K562 (cell line): Measurements from ENCODE around the gene ACHE. TPM values are rescaled to one million over a fixed set of nuclear protein-coding genes. Genes with fewer than 3 reads are reported as not detected.

Experiments
- CBX1 ChIP-seq: sonication (generic); IDR thresholded peaks from 2 replicates; pipeline ENCODE4 v1.6.1; 2016; ENCODE audit warnings: antibody characterized with exemption, low read depth, mild to moderate bottlenecking
- CREB1 ChIP-seq, 2 experiments: sonication (generic) in 1 of 2; formaldehyde crosslinking in 1 of 2; IDR thresholded peaks; 2 replicates each; pipeline versions ENCODE4 v1.6.1 to v1.8.0; 2012 to 2022; ENCODE audit warnings: inconsistent platforms in 1 of 2, mild to moderate bottlenecking in 1 of 2, missing genetic modification reagents in 1 of 2, moderate library complexity in 1 of 2
- CREM ChIP-seq: IDR thresholded peaks from 2 replicates; pipeline ENCODE4 v1.6.1; 2014; ENCODE audit warnings: antibody characterized with exemption, low read depth
- EP400 ChIP-seq: fragments of 450-650 bp; IDR thresholded peaks from 2 replicates; pipeline ENCODE4 v1.6.1; 2017; ENCODE audit warnings: antibody characterized with exemption, mild to moderate bottlenecking, moderate library complexity
- GABPB2 ChIP-seq: fragments of 250-450 bp; sonication (Bioruptor Pico); conservative IDR thresholded peaks from 2 replicates; pipeline ENCODE4 v1.5.1; 2021; ENCODE audit warnings: mild to moderate bottlenecking
- RAD51 ChIP-seq: fragments of 450-650 bp; IDR thresholded peaks from 2 replicates; pipeline ENCODE4 v1.7.1; 2016; ENCODE audit warnings: low read depth, mild to moderate bottlenecking, borderline replicate concordance
- RBBP5 ChIP-seq: fragments of 200-600 bp; sonication (generic); IDR thresholded peaks from 2 replicates; pipeline ENCODE4 v1.6.1; 2012; ENCODE audit warnings: borderline replicate concordance, mild to moderate bottlenecking, low read length, control low read depth, inconsistent platforms; ENCODE audit not compliant: insufficient read depth, poor library complexity, severe bottlenecking
- SAP30 ChIP-seq: fragments of 200-600 bp; sonication (generic); IDR thresholded peaks from 2 replicates; pipeline ENCODE4 v1.6.1; 2012; ENCODE audit warnings: borderline replicate concordance, low read depth, mild to moderate bottlenecking, moderate library complexity, low read length, control low read depth, inconsistent platforms; ENCODE audit not compliant: insufficient read depth, poor library complexity, severe bottlenecking
- TFAM ChIP-seq: fragments of 250-450 bp; sonication (Bioruptor Pico); conservative IDR thresholded peaks from 2 replicates; pipeline ENCODE4 v1.5.0; 2021; ENCODE audit warnings: mild to moderate bottlenecking, moderate library complexity
- ZNF197 ChIP-seq: fragments of 200-800 bp; sonication (Bioruptor generic); IDR thresholded peaks from 2 replicates; pipeline ENCODE4 v1.6.1; 2016; ENCODE audit warnings: low read depth, missing genetic modification characterization, missing compliant biosample characterization
- polyA plus RNA-seq, 8 experiments: library from polyadenylated mRNA; depleted of rRNA in 4 of 8; stranded (reverse) in 5 of 8; unstranded in 3 of 8; fragments of >200 nt; fragmentation: Nextera tagmentation in 2 of 8; fragmentation: Illumina TruSeq in 1 of 8; extraction: Ambion mirVana in 2 of 8; extraction: Trizol in 1 of 8; gene quantifications; 2 replicates each; pipeline versions ENCODE4 v1.2.1 to v1.2.3, GENCODE V29; 2011 to 2014; ENCODE audit warnings: inconsistent platforms in 1 of 8, missing spikeins in 1 of 8
- total RNA-seq, 7 experiments: library from RNA; depleted of rRNA in 6 of 7; stranded (reverse); fragments of >200 nt in 6 of 7; fragmentation: Illumina TruSeq in 2 of 7; extraction: Trizol in 2 of 7; gene quantifications; 2 replicates each; pipeline versions ENCODE4 v1.2.1 to v1.2.3, GENCODE V29; 2011 to 2021; ENCODE audit warnings: low replicate concordance in 1 of 7
- TF ChIP-seq, protein P1 (sequence below), 2 experiments: fragments of 450-650 bp in 1 of 2; sonication (generic) in 1 of 2; formaldehyde crosslinking in 1 of 2; IDR thresholded peaks; 2 replicates each; pipeline versions ENCODE4 v1.7.1 to v1.9.0; 2016 to 2022; ENCODE audit warnings: inconsistent platforms in 1 of 2, mild to moderate bottlenecking in 1 of 2, missing genetic modification reagents in 1 of 2
- TF ChIP-seq, protein P2 (sequence below): sonication (generic); formaldehyde crosslinking; IDR thresholded peaks from 2 replicates; pipeline ENCODE4 v1.8.0; 2022; ENCODE audit warnings: mild to moderate bottlenecking, missing genetic modification reagents

Gene ACHE
- total and polyA plus RNA-seq, 9 of the 15 experiments (the other 6 are each of a cell fraction or from before 2014, with no cell fraction given): 0.04 to 8.8 (median 1.9) TPM

DNA sequence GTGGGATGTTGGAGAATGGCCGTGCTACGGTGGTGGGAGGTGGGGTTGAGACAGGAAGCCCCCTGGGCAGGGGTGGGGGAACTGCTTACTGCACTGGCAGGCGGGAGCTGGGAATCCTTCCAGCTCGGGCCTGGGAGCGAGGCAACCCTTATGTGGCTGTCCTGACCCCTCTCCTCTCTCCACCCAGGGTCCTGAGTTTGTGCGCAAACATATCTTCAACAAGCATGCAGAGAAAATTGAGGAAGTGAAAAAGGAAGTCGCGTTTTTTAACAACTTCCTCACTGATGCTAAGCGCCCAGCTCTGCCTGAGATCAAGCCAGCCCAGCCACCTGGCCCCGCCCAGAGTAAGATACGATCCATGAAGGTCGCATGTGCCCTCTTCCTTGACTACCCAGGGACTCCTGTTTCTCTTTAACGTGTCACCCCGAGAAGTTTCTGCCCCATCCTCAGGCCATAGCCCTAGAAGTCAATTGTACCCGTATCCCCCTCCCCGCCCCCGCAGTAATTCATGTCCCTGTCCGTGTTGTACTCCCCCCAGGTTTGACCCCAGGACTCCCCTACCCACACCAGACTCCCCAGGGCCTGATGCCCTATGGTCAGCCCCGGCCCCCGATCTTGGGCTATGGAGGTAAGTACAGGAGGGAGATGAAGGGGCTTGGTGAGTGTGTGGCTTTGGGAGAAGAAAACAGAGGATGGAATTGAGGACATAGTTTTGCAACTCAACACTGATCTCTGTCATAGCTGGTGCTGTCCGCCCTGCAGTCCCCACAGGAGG lies 8.0 kb downstream of the ACHE start (continued):
- peak; percentile 79 for TF ChIP-seq CREM
- 0 out of 2 replicates have a peak, but pooled peaks have one; percentile 52 for TF ChIP-seq ZNF197 (CRISPR knock-in tag)
- no peak for TF ChIP-seq GABPB2 (CRISPR knock-in tag)
- 0 out of 2 replicates have a peak, but pooled peaks have one; percentile 40 for TF ChIP-seq CREB1 (IDR thresholded peaks at IDR 0.05)
- peak; percentile 36; the same call in 1 of the 2 replicates for TF ChIP-seq CREB1 (CRISPR knock-in tag; IDR thresholded peaks at IDR 0.05)
- TF ChIP-seq SAP30: no peak
- no peak for TF ChIP-seq TFAM (CRISPR knock-in tag)
- TF ChIP-seq, protein P1, sequence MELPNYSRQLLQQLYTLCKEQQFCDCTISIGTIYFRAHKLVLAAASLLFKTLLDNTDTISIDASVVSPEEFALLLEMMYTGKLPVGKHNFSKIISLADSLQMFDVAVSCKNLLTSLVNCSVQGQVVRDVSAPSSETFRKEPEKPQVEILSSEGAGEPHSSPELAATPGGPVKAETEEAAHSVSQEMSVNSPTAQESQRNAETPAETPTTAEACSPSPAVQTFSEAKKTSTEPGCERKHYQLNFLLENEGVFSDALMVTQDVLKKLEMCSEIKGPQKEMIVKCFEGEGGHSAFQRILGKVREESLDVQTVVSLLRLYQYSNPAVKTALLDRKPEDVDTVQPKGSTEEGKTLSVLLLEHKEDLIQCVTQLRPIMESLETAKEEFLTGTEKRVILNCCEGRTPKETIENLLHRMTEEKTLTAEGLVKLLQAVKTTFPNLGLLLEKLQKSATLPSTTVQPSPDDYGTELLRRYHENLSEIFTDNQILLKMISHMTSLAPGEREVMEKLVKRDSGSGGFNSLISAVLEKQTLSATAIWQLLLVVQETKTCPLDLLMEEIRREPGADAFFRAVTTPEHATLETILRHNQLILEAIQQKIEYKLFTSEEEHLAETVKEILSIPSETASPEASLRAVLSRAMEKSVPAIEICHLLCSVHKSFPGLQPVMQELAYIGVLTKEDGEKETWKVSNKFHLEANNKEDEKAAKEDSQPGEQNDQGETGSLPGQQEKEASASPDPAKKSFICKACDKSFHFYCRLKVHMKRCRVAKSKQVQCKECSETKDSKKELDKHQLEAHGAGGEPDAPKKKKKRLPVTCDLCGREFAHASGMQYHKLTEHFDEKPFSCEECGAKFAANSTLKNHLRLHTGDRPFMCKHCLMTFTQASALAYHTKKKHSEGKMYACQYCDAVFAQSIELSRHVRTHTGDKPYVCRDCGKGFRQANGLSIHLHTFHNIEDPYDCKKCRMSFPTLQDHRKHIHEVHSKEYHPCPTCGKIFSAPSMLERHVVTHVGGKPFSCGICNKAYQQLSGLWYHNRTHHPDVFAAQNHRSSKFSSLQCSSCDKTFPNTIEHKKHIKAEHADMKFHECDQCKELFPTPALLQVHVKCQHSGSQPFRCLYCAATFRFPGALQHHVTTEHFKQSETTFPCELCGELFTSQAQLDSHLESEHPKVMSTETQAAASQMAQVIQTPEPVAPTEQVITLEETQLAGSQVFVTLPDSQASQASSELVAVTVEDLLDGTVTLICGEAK (IDR thresholded peaks at IDR 0.05): peak; percentile 74
- TF ChIP-seq, protein P1 (CRISPR knock-in tag; IDR thresholded peaks at IDR 0.05): no peak
- TF ChIP-seq, protein P2, sequence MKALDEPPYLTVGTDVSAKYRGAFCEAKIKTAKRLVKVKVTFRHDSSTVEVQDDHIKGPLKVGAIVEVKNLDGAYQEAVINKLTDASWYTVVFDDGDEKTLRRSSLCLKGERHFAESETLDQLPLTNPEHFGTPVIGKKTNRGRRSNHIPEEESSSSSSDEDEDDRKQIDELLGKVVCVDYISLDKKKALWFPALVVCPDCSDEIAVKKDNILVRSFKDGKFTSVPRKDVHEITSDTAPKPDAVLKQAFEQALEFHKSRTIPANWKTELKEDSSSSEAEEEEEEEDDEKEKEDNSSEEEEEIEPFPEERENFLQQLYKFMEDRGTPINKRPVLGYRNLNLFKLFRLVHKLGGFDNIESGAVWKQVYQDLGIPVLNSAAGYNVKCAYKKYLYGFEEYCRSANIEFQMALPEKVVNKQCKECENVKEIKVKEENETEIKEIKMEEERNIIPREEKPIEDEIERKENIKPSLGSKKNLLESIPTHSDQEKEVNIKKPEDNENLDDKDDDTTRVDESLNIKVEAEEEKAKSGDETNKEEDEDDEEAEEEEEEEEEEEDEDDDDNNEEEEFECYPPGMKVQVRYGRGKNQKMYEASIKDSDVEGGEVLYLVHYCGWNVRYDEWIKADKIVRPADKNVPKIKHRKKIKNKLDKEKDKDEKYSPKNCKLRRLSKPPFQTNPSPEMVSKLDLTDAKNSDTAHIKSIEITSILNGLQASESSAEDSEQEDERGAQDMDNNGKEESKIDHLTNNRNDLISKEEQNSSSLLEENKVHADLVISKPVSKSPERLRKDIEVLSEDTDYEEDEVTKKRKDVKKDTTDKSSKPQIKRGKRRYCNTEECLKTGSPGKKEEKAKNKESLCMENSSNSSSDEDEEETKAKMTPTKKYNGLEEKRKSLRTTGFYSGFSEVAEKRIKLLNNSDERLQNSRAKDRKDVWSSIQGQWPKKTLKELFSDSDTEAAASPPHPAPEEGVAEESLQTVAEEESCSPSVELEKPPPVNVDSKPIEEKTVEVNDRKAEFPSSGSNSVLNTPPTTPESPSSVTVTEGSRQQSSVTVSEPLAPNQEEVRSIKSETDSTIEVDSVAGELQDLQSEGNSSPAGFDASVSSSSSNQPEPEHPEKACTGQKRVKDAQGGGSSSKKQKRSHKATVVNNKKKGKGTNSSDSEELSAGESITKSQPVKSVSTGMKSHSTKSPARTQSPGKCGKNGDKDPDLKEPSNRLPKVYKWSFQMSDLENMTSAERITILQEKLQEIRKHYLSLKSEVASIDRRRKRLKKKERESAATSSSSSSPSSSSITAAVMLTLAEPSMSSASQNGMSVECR (CRISPR knock-in tag): 0 out of 2 replicates have a peak, but pooled peaks have one; percentile 44
- no peak for TF ChIP-seq RAD51
- peak; percentile 67 for TF ChIP-seq EP400
- TF ChIP-seq RBBP5: peak; percentile 3
- no peak; the same call in 1 of the 2 replicates for TF ChIP-seq CBX1
